ENCODE data around the gene SYNDIG1. TPM values are rescaled to one million over a fixed set of nuclear protein-coding genes. Genes with fewer than 3 reads are reported as not detected.

Gene SYNDIG1
- total RNA-seq, 6 donors from 2014 or later: 0.30 to 0.37 (median 0.34) TPM; not detected in 3

DNA sequence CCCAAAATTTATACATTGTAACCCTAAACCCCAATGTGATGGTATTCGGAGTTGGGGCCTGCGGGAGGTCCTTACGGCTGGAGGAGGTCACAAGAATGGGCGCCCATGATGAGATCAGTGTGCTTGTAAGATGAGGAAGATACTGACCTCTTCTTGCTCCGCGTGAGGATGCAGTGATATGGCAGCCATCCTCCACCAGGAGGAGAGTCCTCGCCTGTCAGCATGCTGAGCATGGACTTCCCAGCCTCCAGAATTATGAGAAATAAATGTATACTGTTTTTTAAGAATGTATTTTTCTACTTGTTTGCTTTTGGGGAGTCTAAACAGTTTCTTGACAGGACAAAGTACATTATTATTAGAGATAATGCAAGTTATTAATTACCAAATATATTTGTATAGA lies 8.7 kb upstream of the SYNDIG1 start:
- 92 to 94% methylated on average over 7 of the region's 7 CpGs for WGBS, 2 donors
- H3K4me3 ChIP-seq: no peak overlapping the region
- H3K27ac ChIP-seq: no peak overlapping the region
- ATAC-seq (ENCODE audit: low FRiP score in 2 of 2): no peak
- no peaks in the 10 kb centered on the region for H3K27me3 ChIP-seq
- DNase-seq: no peak
- TF ChIP-seq EP300 (IDR thresholded peaks at IDR 0.05): no peak
- TF ChIP-seq, protein P1, sequence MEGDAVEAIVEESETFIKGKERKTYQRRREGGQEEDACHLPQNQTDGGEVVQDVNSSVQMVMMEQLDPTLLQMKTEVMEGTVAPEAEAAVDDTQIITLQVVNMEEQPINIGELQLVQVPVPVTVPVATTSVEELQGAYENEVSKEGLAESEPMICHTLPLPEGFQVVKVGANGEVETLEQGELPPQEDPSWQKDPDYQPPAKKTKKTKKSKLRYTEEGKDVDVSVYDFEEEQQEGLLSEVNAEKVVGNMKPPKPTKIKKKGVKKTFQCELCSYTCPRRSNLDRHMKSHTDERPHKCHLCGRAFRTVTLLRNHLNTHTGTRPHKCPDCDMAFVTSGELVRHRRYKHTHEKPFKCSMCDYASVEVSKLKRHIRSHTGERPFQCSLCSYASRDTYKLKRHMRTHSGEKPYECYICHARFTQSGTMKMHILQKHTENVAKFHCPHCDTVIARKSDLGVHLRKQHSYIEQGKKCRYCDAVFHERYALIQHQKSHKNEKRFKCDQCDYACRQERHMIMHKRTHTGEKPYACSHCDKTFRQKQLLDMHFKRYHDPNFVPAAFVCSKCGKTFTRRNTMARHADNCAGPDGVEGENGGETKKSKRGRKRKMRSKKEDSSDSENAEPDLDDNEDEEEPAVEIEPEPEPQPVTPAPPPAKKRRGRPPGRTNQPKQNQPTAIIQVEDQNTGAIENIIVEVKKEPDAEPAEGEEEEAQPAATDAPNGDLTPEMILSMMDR (IDR thresholded peaks at IDR 0.05): no peak
- no peak for TF ChIP-seq POLR2A (IDR thresholded peaks at IDR 0.05)
- TF ChIP-seq POLR2AphosphoS5 (IDR thresholded peaks at IDR 0.05): no peak
- H3K9me3 ChIP-seq: no peaks in the 10 kb centered on the region
- no peaks in the 10 kb centered on the region for H3K4me1 ChIP-seq
- no peaks in the 10 kb centered on the region for H3K36me3 ChIP-seq

DNA sequence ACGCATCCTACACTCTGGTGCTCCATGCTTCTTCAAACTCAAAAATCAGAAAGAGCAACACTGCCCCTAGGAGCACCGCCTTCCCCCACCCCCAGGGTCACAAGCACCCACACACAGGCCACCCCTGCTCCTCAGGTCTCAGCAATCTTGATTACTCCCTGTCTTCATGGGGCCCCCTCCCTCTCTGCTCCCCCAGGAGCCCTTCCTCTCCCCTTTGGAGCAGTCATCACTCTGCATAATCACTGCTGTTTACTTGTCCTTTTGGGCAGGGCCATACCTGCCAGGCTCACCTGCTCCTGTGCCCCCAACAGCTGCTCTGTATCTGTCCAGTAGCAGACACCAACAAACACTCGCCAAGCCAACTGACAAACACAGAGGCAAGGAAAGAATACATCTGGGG lies 7.6 kb upstream of the SYNDIG1 start:
- Histone ChIP-seq H3K27me3 (no peaks in the 10 kb centered on the region), H3K4me3 (no peak overlapping the region), H3K27ac (no peak overlapping the region), H3K9me3 (no peaks in the 10 kb centered on the region), H3K4me1 (no peaks in the 10 kb centered on the region), H3K36me3 (no peaks in the 10 kb centered on the region)
- DNase-seq: no peak
- ATAC-seq (ENCODE audit: low FRiP score in 2 of 2): no peak
- WGBS, 2 donors: 84 to 88% methylated on average over 3 of the region's 3 CpGs
- TF ChIP-seq POLR2A (IDR thresholded peaks at IDR 0.05) (no peak), POLR2AphosphoS5 (IDR thresholded peaks at IDR 0.05) (no peak), EP300 (IDR thresholded peaks at IDR 0.05) (no peak)
- TF ChIP-seq, protein P1 (IDR thresholded peaks at IDR 0.05): no peak

DNA sequence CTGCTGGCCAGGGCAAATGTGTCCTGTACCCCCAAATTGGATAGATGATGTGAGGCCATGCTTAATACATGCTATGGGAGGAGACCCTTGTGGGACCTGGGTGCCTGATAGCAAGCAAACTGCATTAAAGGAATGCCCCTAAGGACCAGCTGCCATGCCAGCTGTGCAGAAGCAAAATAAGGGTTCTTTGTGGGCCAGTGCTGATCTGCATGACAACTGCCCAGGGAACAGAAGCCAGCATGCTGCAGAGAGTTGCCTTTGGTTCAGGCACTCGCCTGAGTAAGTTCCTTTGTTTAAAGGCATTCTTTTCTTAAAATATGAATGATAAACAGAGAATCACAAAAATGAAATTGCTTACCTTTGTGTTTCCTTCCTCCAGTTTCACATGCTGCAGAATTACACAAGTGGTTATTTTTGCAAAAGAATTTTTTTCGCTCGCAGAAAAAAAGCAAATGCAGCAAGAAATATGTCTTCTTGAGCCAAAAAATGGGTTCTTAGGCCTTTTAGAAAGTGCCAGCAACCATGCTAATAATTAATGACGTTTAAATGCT lies 6.9 kb upstream of the SYNDIG1 start:
- Histone ChIP-seq H3K27ac (no peak overlapping the region), H3K4me1 (no peaks in the 10 kb centered on the region), H3K36me3 (no peaks in the 10 kb centered on the region), H3K4me3 (no peak overlapping the region), H3K9me3 (no peaks in the 10 kb centered on the region), H3K27me3 (no peaks in the 10 kb centered on the region)
- ATAC-seq (ENCODE audit: low FRiP score in 2 of 2) (no peak), DNase-seq (no peak)
- 54 to 56% methylated on average over 4 of the region's 4 CpGs for WGBS, 2 donors
- TF ChIP-seq EP300 (IDR thresholded peaks at IDR 0.05) (no peak), POLR2AphosphoS5 (IDR thresholded peaks at IDR 0.05) (no peak), POLR2A (IDR thresholded peaks at IDR 0.05) (no peak)
- TF ChIP-seq, protein P1 (IDR thresholded peaks at IDR 0.05): no peak

DNA sequence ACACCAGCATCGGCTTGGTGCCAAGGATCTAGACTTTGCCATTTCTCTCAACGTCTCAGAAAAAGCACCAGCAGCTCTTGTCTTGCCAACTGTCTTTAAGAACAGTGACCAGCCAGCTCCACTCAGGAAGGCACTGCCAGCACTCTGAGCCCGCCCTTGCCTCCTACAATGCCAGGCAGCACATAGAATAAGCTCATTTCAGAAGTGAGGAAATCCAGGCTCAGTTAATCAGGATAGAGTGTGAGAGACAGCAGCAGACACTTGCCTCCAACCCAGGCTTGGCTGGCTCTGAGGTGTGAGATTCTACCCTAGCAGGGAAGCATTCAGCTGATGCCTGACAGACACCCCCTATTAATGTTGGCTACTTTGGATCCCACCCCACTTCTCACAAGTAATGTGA lies 4.3 kb upstream of the SYNDIG1 start:
- peaks cover 0 to 14% (median 7%) of the 10 kb centered on the region in 4 donors for H3K27me3 ChIP-seq
- no peaks in the 10 kb centered on the region for H3K9me3 ChIP-seq
- no peaks in the 10 kb centered on the region for H3K36me3 ChIP-seq
- no peak overlapping the region for H3K27ac ChIP-seq
- peaks cover 3 to 17% (median 7%) of the 10 kb centered on the region in 4 donors for H3K4me1 ChIP-seq
- TF ChIP-seq, protein P1 (IDR thresholded peaks at IDR 0.05): no peak
- TF ChIP-seq POLR2A (IDR thresholded peaks at IDR 0.05) (no peak), POLR2AphosphoS5 (IDR thresholded peaks at IDR 0.05) (no peak), EP300 (IDR thresholded peaks at IDR 0.05) (no peak)
- ATAC-seq (ENCODE audit: low FRiP score in 2 of 2) (no peak), DNase-seq (no peak)
- WGBS, 2 donors: 73% methylated on average over 3 of the region's 3 CpGs; no CpG with 5 or more reads in 1 of the 2 donors
- no peak overlapping the region for H3K4me3 ChIP-seq

DNA sequence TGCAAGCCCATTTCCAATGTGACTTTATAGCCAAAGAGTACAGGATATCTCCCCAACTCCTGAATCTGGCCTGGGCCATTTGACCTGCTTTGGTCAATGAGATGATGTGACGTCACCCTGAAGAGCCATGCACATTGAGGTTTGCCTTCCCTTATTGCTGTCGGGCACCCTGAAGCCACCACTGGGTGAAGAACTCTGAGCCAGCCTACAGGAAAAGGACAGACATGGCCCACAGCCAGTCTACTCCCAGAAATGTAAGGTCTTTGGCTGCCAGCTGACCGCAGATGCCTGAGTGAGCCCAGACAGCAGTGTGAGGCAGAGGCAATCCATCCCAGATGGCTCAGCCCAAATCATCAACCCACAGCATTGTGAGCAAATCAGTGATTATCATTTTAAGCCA lies 3.7 kb upstream of the SYNDIG1 start:
- no peak overlapping the region for H3K27ac ChIP-seq
- no peak overlapping the region for H3K4me3 ChIP-seq
- H3K36me3 ChIP-seq: no peaks in the 10 kb centered on the region
- 59 to 85% methylated on average over 2 to 3 of the region's 3 CpGs for WGBS, 2 donors
- no peak for TF ChIP-seq EP300 (IDR thresholded peaks at IDR 0.05)
- no peak for TF ChIP-seq POLR2AphosphoS5 (IDR thresholded peaks at IDR 0.05)
- TF ChIP-seq POLR2A (IDR thresholded peaks at IDR 0.05): no peak
- TF ChIP-seq, protein P1 (IDR thresholded peaks at IDR 0.05): no peak
- H3K4me1 ChIP-seq: peaks cover 3 to 23% (median 10%) of the 10 kb centered on the region in 4 donors
- no peaks in the 10 kb centered on the region for H3K9me3 ChIP-seq
- ATAC-seq (ENCODE audit: low FRiP score in 2 of 2): no peak
- no peak for DNase-seq
- H3K27me3 ChIP-seq: peaks cover 0 to 19% (median 10%) of the 10 kb centered on the region in 4 donors
